Measurements from ENCODE around the gene CDKN2B-AS1.
A peak's percentile ranks its signal among the peaks of the same experiment; 100 is the strongest.

Gene CDKN2B-AS1

GRCh38 chr9:21982861-21983560 is 11.6 kb upstream of the CDKN2B-AS1 start:
- peak; percentile 68 for DNase-seq

GRCh38 chr9:21983561-21983935 is 11.0 kb upstream of the CDKN2B-AS1 start:
- peak; percentile 90 for DNase-seq

- DNase-seq, result peak; percentile 73
Observed at GRCh38 chr9:21984101-21984500, 10.5 kb upstream of the CDKN2B-AS1 start.

GRCh38 chr9:21985964-21986667 is 8.5 kb upstream of the CDKN2B-AS1 start:
- DNase-seq, result no peak

GRCh38 chr9:21988056-21988990 is 6.3 kb upstream of the CDKN2B-AS1 start:
- DNase-seq, result no peak

- no peak for DNase-seq
Observed at GRCh38 chr9:21989440-21990189, 5.0 kb upstream of the CDKN2B-AS1 start.

- DNase-seq, result no peak
Observed at GRCh38 chr9:21991072-21991959, 3.3 kb upstream of the CDKN2B-AS1 start.

- DNase-seq, result no peak
Observed at GRCh38 chr9:21993007-21993406, 1.6 kb upstream of the CDKN2B-AS1 start.

- DNase-seq, result peak; percentile 64
Observed at GRCh38 chr9:21993893-21994555, 567 bp upstream of the CDKN2B-AS1 start, which contains the start of gene CDKN2A. Gene CDKN2A, minus strand, starts transcription at chr9:21994392.

- DNase-seq, result peak; percentile 96
Observed at GRCh38 chr9:21995006-21995665, 545 bp downstream of the CDKN2B-AS1 start.

- peak; percentile 56 for DNase-seq
Observed at GRCh38 chr9:21995666-21996398, 1.2 kb downstream of the CDKN2B-AS1 start.

GRCh38 chr9:21996438-21996837 is 1.8 kb downstream of the CDKN2B-AS1 start:
- no peak for DNase-seq

GRCh38 chr9:21996858-21997257 is 2.3 kb downstream of the CDKN2B-AS1 start:
- DNase-seq, result no peak

- DNase-seq, result no peak
Observed at GRCh38 chr9:21997480-21997879, 2.9 kb downstream of the CDKN2B-AS1 start.

GRCh38 chr9:21998026-21998425 is 3.4 kb downstream of the CDKN2B-AS1 start:
- no peak for DNase-seq

GRCh38 chr9:22002038-22002437 is 7.4 kb downstream of the CDKN2B-AS1 start:
- no peak for DNase-seq

GRCh38 chr9:22005021-22005701 is 10.6 kb downstream of the CDKN2B-AS1 start:
- peak; percentile 21 for DNase-seq

- no peak for DNase-seq
Observed at GRCh38 chr9:22005702-22006606, 11.4 kb downstream of the CDKN2B-AS1 start.

All from inflammatory macrophage treated with lipopolysaccharide for 4 hours (primary cell).